Measurements from ENCODE around the gene SYNGR3.

SYNGR3 gene

GRCh38 chr16:1968146-1968953 is 21.4 kb upstream of the SYNGR3 start:
- Histone ChIP-seq H3K9ac (ENCODE audit: insufficient read length, low read depth) (no peak overlapping the region), H3K4me1 (ENCODE audit: insufficient read depth, insufficient read length) (peaks cover 12% of the 10 kb centered on the region), H3K27me3 (ENCODE audit: insufficient read depth, insufficient read length) (no peaks in the 10 kb centered on the region), H3K9me3 (ENCODE audit: insufficient read depth, low read length) (no peaks in the 10 kb centered on the region), H3K36me3 (ENCODE audit: insufficient read depth, insufficient read length, low read length) (peaks cover 42% of the 10 kb centered on the region), H3K4me3 (ENCODE audit: insufficient read length, low read depth) (no peak overlapping the region)
- no peak for DNase-seq (ENCODE audit: low read depth, low spot score)
- no peak for TF ChIP-seq YY1 (IDR thresholded peaks at IDR 0.05; ENCODE audit: insufficient read depth, insufficient read length)
- no peak for TF ChIP-seq SUZ12 (IDR thresholded peaks at IDR 0.05; ENCODE audit: extremely low read depth, insufficient read depth, insufficient read length)
- TF ChIP-seq ZNF274 (IDR thresholded peaks at IDR 0.05; ENCODE audit: low read depth, low read length), result no peak

GRCh38 chr16:1971796-1972489 is 17.8 kb upstream of the SYNGR3 start, which contains the start of gene TBL3:
TSS of gene TBL3 (plus strand) at chr16:1972053. CDS start at chr16:1972165, 112 bp downstream.
- peak within 1 kb of the TSS; percentile 94 for H3K9ac ChIP-seq (ENCODE audit: insufficient read length, low read depth)
- H3K9me3 ChIP-seq (ENCODE audit: insufficient read depth, low read length), result no peaks in the 10 kb centered on the region
- H3K36me3 ChIP-seq (ENCODE audit: insufficient read depth, insufficient read length, low read length), result peaks cover 46% of the 10 kb centered on the region
- H3K4me1 ChIP-seq (ENCODE audit: insufficient read depth, insufficient read length), result peaks cover 10% of the 10 kb centered on the region
- H3K27me3 ChIP-seq (ENCODE audit: insufficient read depth, insufficient read length), result no peaks in the 10 kb centered on the region
- peak within 1 kb of the TSS; percentile 97 for H3K4me3 ChIP-seq (ENCODE audit: insufficient read length, low read depth)
- DNase-seq (ENCODE audit: low read depth, low spot score), result peak; percentile 94
- TF ChIP-seq YY1 (IDR thresholded peaks at IDR 0.05; ENCODE audit: insufficient read depth, insufficient read length), result peak; percentile 99
- TF ChIP-seq SUZ12 (IDR thresholded peaks at IDR 0.05; ENCODE audit: extremely low read depth, insufficient read depth, insufficient read length), result no peak

- Histone ChIP-seq H3K9me3 (ENCODE audit: insufficient read depth, low read length) (no peaks in the 10 kb centered on the region), H3K9ac (ENCODE audit: insufficient read length, low read depth) (peak overlapping the region; percentile 94), H3K4me1 (ENCODE audit: insufficient read depth, insufficient read length) (peaks cover 10% of the 10 kb centered on the region), H3K36me3 (ENCODE audit: insufficient read depth, insufficient read length, low read length) (peaks cover 46% of the 10 kb centered on the region), H3K27me3 (ENCODE audit: insufficient read depth, insufficient read length) (no peaks in the 10 kb centered on the region), H3K4me3 (ENCODE audit: insufficient read length, low read depth) (peak overlapping the region; percentile 97)
- TF ChIP-seq YY1 (IDR thresholded peaks at IDR 0.05; ENCODE audit: insufficient read depth, insufficient read length) (no peak), SUZ12 (IDR thresholded peaks at IDR 0.05; ENCODE audit: extremely low read depth, insufficient read depth, insufficient read length) (no peak), ZNF274 (IDR thresholded peaks at IDR 0.05; ENCODE audit: low read depth, low read length) (no peak)
- DNase-seq (ENCODE audit: low read depth, low spot score), result no peak
Measured at GRCh38 chr16:1972490-1972877, 17.3 kb upstream of the SYNGR3 start.

- H3K36me3 ChIP-seq (ENCODE audit: insufficient read depth, insufficient read length, low read length), result peaks cover 54% of the 10 kb centered on the region
Measured at GRCh38 chr16:1973461-1974156, 16.2 kb upstream of the SYNGR3 start.

GRCh38 chr16:1974157-1975070 is 15.4 kb upstream of the SYNGR3 start:
- Histone ChIP-seq H3K4me3 (ENCODE audit: insufficient read length, low read depth) (no peak overlapping the region), H3K9me3 (ENCODE audit: insufficient read depth, low read length) (no peaks in the 10 kb centered on the region), H3K9ac (ENCODE audit: insufficient read length, low read depth) (no peak overlapping the region), H3K36me3 (ENCODE audit: insufficient read depth, insufficient read length, low read length) (peaks cover 61% of the 10 kb centered on the region), H3K4me1 (ENCODE audit: insufficient read depth, insufficient read length) (peaks cover 9% of the 10 kb centered on the region), H3K27me3 (ENCODE audit: insufficient read depth, insufficient read length) (no peaks in the 10 kb centered on the region)
- no peak for DNase-seq (ENCODE audit: low read depth, low spot score)
- TF ChIP-seq YY1 (IDR thresholded peaks at IDR 0.05; ENCODE audit: insufficient read depth, insufficient read length), result no peak
- TF ChIP-seq SUZ12 (IDR thresholded peaks at IDR 0.05; ENCODE audit: extremely low read depth, insufficient read depth, insufficient read length), result no peak
- no peak for TF ChIP-seq ZNF274 (IDR thresholded peaks at IDR 0.05; ENCODE audit: low read depth, low read length)

More at GRCh38 chr16:1973461-1974156, 16.2 kb upstream of the SYNGR3 start:
- peaks cover 9% of the 10 kb centered on the region for H3K4me1 ChIP-seq (ENCODE audit: insufficient read depth, insufficient read length)
- H3K9ac ChIP-seq (ENCODE audit: insufficient read length, low read depth), result peak overlapping the region; percentile 21
- no peaks in the 10 kb centered on the region for H3K9me3 ChIP-seq (ENCODE audit: insufficient read depth, low read length)
- no peak overlapping the region for H3K4me3 ChIP-seq (ENCODE audit: insufficient read length, low read depth)
- H3K27me3 ChIP-seq (ENCODE audit: insufficient read depth, insufficient read length), result no peaks in the 10 kb centered on the region
- TF ChIP-seq YY1 (IDR thresholded peaks at IDR 0.05; ENCODE audit: insufficient read depth, insufficient read length) (no peak), ZNF274 (IDR thresholded peaks at IDR 0.05; ENCODE audit: low read depth, low read length) (no peak)
- no peak for DNase-seq (ENCODE audit: low read depth, low spot score)

- Histone ChIP-seq H3K9me3 (ENCODE audit: insufficient read depth, low read length) (no peaks in the 10 kb centered on the region), H3K4me3 (ENCODE audit: insufficient read length, low read depth) (no peak overlapping the region), H3K9ac (ENCODE audit: insufficient read length, low read depth) (no peak overlapping the region), H3K27me3 (ENCODE audit: insufficient read depth, insufficient read length) (no peaks in the 10 kb centered on the region), H3K4me1 (ENCODE audit: insufficient read depth, insufficient read length) (peaks cover 9% of the 10 kb centered on the region), H3K36me3 (ENCODE audit: insufficient read depth, insufficient read length, low read length) (peaks cover 72% of the 10 kb centered on the region)
- TF ChIP-seq ZNF274 (IDR thresholded peaks at IDR 0.05; ENCODE audit: low read depth, low read length) (no peak), YY1 (IDR thresholded peaks at IDR 0.05; ENCODE audit: insufficient read depth, insufficient read length) (no peak), SUZ12 (IDR thresholded peaks at IDR 0.05; ENCODE audit: extremely low read depth, insufficient read depth, insufficient read length) (no peak)
- DNase-seq (ENCODE audit: low read depth, low spot score), result no peak
Measured at GRCh38 chr16:1975432-1976215, 14.1 kb upstream of the SYNGR3 start.

Measured in NT2/D1 (cell line).